HS-5 (cell line): ENCODE measurements around the gene KAZN.

Experiments used
- DNase-seq: peaks from one replicate; pipeline ENCODE4 v3.0.0-alpha.2; 2012; ENCODE audit warnings: low read depth

The KAZN gene

DNA sequence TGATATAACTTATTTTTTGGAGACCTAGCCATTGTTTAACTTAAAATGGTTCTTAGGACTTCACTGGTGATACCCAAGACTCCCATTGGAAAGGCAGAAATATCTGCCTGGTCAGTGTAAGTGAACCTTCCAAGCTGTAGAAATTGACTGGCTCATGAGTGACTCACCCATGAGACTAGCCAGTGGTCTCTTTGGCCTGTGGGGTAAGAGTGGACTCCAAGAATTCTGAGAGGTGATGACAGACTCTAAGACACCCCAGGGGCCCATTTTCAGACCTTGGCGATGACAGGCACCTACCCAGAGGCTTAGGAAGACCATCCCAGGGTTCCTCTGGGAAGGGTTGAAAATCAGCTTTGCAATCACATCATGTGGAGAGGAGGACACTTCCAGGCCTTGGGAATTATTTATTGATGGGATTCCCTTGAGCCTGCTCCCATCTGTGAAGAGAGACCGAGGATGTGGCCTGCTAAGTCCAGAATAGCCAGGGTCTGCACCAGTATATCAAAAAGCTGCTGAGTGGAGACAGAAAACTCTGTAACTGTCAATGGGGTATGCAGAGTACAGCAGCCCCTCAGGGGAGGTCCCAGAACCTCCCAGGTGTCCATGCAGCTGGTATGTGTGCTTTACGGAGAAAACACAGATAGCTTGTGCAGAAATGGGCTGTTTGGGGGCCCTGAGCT is 78.9 kb downstream of the KAZN start:
- no peak for DNase-seq

DNA sequence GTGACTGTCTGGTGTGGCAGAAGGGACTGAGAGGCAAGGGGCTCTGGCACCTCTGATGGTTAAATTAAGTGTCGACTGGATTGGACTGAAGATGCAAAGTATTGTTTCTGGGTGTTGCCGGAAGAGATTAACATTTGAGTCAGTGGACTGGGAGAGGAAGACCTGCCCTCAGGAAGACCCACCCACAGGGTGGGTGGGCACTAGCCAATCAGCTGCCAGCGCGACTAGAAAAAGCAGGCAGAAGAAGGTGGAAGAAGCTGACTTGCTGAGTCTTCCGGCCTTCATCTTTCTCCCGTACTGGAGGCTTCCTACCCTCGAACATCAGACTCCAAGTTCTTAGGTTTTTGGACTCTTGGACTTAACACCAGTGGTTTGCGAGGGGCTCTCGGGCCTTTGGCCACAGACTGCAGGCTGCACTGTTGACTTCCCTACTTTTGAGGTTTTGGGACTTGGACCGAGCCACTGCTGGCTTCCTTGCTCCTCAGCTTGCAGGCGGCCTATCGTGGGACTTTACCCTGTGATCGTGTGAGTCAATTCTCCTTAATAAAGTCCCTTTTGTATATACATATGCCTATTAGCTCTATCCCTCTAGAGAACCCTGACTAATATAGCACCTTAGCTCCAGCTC is 79.6 kb downstream of the KAZN start:
- DNase-seq: no peak

DNA sequence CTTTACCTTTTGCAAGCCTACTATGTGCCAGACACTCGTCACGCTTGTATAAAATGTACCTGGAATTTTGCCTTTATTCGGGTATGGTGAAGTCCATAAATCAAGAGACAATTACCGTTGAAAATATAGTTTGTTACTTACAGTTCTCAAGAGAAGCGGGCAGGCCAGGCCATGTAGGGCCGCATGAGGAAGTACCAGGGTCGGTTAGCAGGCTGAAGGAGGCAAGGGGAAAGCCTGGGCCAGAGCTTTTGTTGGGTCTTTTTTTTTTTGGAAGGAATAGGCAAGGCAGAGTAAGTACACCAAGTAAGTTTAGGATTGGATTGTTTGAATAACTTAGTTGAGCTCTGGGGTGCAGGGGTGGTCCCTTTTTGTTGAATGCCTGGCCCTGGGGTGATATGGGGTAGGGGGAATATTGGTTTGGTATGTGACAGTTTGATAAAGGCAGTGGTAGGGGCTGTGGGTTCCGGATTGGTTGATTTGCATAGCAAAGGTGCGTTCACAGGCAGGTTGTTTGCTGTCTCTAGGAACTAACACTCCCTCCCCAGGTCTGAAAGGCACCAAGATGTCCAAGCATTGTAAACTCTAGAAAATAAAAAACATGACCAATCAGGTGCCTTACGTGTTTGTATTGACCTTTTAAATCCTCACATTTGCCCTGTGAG is 80.7 kb downstream of the KAZN start:
- DNase-seq: no peak

DNA sequence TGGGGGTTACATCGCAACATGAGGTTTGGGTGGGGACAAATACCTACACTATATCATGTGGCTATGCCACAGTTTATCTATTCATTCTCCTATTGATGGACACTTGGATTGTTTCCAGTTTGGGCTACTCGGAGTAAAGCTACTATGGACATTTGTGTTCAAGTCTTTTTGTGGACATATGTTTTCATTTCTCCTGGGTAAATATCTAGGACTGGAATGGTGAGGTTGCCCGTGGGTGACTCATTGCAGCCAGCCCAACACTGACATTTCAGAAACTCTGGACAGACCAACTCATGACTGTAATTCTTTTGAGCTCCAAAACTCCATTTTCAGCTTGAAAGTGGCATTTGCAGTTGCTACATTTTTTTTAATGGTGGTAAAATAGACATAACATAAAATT is 82.7 kb downstream of the KAZN start:
- no peak for DNase-seq

DNA sequence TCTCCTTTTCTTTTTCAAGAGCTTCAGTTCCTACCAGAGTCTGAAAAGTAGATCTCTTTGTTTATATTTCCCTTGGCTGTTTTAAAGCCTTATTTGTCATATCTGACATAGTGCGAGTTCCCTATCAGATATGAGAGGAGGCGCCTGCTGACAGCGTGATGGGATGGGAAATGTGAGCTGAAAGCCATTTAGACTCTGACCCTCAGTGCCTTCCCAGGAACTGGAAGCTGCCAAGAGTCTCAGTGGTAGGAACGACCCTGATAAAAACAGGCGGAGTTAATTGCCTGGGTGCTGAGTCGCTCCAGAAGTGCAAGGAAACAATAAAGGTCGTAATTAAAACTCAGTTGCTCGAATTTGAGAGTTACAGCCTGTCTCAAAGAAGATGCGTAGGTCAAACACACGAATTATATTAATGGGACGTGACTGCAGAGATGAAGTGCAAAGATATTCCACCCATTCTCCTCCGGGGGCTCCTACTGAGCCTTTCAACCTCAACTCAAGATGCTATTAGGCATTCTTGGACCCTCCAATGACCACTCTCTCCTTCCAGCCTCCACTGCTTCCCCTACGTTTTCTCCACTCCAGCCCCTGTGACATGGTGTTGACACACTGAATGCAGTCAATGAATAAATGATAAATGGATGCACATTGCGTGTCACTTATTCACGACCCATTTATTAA is 84.6 kb downstream of the KAZN start:
- no peak for DNase-seq

DNA sequence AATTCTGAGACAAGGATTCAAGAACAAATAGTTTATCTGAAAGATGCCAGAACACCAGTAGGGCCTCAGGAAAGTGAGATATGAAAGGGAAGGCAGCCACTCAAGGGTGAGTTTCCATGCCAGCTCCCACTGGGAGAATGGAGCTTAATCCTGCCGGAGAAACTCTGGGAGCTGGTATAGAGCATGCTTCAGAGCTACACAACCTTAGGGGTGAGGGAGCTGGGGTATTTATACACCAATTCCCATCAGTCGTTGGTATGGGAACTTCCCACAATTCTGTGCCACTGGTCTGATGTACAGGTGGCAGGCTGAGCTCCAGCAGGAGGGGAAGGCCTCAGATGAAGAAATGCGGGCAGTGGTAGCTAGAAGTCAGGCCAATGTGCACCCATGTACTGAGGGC is 86.6 kb downstream of the KAZN start:
- DNase-seq: no peak

DNA sequence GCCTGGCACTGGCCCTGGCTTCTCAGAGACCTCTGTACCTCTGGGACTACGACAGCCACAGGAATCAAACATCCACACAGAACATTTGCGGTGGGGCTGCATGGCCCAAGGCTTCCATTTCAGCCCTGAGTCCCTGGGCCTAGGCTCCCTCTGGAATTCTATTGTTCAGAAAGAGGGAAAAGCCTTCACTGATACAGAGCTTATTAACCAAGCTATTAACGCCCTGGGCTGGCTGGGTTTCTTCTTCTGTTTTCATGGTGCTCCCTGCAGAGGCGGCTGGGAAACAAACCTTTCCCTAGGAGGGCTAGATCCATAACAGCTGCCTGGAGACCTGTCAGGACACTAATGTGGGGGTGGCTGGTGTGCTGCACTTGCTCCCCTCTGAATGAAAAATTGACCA is 88.2 kb downstream of the KAZN start:
- no peak for DNase-seq

DNA sequence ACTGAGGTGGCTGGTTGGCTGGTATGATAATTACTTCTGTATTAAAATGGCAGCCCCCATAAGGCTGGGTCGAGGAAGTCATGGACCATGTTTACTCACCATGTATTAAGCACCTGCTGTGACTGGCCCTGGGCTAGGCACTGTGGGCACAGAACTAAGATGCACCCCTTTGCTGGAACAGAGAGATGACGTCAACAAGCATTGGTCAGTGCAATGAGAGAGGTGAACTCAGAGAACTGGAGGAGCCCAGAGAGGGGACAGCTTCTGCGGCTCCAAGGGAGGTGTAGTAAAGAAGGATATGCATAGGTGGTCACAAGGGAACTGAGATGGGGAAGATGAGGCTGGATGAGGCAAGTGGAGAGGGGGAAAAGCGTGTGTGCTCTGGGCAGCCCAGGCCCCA is 88.7 kb downstream of the KAZN start:
- no peak for DNase-seq

DNA sequence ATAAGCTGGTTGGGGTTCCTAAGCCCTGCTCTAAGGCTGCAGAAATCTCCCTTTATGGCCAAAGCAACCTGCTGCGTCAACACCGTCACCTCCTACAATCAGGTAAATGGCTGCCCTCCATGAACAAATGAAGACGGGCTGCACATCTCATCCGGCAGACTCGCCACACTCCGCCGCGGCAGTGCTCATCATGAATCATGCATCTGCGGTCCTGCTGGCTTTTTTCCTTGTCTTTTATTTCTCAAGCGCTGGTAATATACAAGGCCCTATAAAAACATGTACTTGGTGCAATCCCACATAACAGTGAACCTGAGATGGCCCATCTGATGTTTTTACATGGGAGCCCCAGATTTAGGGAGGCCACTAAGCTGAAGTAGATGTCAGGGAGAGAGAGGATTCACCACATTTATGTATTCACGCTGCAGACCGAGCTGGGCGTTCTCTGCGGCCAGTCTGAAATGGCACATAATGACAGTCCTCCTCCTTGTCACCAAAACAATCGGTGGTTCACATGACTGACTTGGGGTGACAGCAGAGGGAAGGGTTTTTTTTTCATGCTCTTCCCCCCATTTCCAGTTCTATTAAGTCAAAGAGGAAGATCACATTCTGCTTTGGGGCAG is 91.6 kb downstream of the KAZN start:
- no peak for DNase-seq

DNA sequence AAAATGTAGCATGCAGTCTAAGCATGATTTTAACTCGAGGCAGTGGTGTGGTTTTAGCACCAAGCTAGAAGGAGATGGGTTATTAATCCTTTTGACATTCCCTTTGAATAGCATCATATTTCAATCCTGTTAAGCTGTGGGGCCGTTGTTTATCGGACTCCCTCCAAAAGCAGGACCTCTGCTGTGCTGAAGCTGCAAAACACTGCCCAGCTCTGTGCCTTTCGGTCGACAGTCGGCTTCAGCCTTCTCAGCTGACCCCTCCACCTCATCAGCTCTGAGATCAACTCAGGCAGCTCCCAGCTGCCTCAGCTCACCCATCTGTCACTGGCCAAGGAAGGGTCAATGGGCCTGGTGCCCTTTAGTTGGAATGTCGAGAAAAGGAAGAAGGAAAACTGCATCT is 95.5 kb downstream of the KAZN start:
- DNase-seq: no peak

DNA sequence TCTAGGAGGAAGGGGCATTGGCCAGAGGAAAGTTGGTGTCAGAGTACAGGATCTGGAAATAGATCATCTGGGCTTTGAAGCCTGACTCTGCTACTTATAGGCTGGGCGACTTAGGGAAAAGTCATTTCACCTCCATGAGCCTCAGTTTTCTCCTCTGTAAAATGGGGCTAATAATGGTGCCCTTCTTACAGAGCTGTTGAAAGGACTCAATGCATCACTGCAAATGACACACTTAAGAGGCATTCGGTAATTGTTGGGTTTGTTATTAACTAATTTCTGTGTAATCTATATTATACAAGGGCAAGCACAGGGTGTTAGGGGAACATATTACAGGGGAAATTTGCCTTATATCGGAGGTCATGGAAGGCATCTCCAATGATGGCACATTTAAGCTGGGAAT is 96.1 kb downstream of the KAZN start:
- DNase-seq: no peak

DNA sequence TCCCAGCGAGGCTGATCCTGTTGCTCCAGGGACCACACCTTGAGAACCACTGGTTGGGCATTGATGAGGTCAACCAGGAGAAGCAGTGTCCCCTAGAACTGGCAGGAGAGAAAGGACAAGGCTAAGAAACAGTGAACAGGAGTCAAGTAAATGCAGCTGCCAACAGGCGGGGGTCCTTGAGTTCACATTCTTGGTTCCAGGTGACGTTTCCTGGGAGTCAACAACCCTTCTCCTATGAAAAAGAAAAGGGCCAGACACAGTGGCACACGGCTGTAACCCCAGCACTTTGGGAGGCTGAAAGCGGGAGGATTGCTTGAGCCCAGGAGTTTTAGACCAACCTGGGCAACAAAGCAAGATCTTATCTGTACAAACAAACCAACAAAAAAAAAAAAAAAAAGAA is 98.3 kb downstream of the KAZN start:
- DNase-seq: no peak

DNA sequence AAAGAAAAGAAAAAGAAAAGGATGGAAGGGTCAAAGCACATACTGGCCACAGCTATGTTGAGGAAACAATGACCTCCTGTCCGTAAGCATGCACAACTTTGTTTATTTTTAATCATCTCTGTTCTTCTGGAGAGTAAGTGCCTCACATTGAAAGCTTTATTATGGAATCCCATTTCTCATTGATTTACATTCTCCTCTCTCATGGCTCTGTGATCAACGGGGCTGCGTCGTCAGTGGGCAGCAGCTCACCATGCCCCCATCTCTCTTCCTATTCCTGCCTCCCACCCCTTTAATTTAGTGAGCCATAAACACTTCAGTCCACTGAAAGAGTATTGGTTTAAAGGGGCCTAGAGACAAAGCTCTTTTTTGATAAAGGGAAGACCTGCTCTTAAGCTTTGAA is 98.9 kb downstream of the KAZN start:
- no peak for DNase-seq

DNA sequence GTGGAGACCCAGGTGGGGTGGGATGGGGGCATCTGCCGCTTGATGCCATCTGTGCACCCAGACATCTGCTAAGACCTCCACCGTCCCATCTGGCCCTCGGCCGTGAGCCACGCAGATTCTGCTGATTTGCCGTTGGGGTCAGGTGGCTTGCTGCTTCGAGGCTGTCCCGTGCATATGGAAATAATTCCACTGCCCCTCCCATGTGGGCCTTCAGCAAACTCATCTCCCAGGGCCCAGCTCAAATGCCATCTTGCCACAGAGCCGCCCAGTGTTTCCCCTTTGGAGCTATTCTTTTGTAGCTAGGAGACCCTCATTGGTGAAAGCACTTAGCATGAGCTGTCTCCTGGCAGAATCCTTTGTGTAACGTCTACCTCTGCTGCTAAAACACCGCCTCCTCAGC is 99.8 kb downstream of the KAZN start:
- no peak for DNase-seq

DNA sequence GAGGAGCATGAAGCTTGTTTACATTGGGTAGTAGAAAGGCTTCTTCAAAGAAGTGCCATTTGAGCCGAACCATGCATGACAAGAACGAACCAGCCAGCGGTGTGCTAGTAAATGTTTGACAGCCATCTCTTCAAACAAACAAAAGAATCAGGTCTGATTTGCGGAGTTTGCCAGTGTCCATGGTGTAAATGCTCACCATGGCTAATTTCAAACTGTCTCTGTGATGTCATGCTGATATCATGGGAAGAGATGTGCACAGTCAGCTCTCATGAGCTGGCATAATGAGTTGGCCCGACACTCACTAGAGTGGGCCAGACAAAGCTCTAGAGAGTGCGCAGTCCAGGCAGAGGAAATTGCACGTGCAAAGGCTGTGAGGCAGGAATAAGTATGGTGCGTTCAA is 101.1 kb downstream of the KAZN start:
- no peak for DNase-seq

DNA sequence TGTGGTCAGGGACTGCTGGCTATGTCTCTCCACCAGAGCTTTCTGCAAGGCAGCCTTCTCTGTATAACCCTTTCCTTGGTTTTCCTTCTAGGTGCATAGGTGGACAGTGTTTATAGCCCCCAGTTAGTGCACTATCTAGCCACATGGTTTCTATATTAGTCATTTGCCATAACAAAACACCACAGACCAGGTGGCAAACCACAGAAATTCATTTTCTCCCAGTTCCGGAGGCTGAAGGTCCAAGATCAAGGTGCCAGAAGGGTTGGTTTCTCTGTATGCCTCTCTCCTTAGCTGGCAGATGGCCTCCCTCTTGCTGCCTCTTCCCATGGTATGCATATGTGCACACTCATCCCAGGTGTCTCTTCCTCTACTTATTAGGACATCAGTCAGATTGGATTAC is 106.4 kb downstream of the KAZN start:
- no peak for DNase-seq

DNA sequence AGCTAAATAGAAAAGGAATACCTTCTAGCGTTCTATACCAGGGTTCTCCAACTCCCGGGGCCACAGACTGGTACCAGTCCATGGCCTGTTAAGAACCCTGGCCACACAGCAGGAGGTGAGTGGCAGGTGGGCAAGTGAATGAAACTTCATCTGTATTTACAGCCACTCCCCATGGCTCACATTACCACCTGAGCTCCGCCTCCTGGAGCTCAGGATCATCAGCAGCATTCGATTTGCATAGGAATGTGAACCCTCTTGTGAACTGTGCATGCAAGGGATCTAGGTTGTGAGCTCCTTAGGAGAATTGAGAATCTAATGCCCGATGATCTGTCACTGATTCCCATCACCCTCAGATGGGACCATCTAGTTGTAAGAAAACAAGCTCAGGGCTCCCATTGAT is 107.3 kb downstream of the KAZN start:
- no peak for DNase-seq

DNA sequence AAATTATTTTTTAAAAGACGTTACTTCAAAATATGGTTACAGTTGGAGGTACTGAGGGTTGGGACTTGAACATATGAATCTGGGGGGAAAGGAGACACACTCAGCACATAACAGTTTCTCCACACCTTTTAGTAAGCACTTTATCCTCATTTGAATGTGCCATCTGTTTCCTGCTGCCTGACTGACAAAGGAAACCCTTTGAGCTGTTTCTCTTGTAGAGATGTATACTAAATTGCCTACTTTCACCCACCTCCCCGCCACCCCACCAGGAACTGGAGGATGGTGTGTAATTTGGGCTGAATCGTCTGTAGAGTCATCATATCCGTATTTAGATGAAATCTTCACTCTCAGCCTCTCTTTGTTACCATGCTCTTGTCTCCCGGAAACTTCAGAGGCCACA is 108.1 kb downstream of the KAZN start:
- DNase-seq: no peak

DNA sequence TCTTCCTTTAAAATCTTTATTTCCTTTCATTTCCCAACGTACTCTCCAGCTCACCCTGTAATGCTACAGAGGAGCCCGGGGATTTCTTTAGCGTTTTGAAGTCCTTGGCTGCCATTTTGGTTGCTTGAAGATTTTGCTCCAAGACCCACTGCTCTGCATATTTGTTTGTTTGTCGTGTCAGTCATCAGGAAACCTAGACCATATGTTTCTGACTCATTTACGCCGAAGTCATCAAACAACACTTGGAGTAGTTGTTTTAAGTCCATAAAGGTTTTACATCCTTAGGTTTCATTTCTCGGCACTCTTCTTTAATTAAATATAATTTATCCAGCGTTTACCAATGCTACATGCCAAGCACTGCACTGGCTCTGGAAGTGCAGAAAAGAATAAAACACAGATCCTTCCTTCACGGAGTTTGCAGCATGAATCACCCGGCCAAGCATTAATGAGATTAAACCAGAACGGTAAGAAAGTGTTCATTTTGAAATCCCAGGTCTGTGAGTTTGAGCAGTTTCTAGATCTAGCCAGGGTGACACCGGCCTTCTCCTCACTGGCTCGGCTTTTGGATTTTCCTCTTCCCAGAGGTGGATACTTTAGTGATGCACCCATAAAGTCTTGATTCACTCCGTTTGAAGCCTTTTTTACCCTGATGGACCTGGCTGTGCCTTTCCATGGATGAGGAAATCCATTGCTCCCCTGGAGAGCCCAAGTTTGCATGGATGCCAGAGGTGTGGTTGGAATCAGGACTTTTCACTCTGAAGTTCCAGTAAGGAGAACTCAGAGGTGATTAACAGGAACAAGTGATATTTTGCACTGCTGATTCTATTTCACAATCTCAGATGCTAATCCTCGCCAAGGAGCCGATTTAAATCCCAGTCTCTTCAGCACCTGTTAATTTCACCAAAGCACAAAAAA is 109.3 kb downstream of the KAZN start:
- no peak for DNase-seq

DNA sequence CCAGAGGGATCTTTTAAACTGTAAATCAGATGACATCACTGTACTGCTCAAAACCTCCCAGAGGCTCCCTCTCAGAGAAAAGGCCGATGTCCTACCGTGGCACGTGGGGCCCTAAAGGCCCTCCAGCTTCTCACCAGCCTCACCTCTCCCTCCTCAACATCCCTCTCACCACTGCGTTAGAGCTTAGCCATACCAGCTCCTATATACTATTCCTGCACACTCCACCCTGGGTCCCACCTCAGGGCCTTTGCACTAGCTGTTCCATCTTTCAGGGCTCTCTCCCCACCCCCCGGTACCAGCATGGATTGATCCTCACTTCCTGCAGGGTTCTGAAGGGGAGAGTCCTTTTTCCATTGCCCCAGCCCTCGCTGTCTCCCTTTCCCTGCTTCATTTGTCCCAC is 111.8 kb downstream of the KAZN start:
- no peak for DNase-seq

DNA sequence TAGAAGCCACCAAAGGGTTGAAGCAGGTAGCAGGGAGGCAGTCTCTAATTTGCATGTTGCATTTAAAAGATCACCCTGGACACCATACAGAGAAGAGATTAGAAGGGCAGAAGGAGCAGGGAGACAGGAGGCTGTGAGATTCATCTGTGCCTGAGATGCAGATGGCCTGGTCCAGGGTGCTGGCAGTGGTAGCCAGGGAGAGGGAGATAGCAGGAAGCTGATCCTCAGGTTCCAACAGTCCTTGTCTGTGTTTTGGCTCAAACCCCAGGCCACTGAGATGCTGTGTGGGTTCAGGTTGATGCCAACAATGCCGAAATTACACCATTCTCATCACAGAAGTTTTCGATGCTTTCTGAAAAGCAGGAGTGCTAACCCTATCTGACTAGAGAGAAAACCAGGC is 113.7 kb downstream of the KAZN start:
- DNase-seq: no peak

DNA sequence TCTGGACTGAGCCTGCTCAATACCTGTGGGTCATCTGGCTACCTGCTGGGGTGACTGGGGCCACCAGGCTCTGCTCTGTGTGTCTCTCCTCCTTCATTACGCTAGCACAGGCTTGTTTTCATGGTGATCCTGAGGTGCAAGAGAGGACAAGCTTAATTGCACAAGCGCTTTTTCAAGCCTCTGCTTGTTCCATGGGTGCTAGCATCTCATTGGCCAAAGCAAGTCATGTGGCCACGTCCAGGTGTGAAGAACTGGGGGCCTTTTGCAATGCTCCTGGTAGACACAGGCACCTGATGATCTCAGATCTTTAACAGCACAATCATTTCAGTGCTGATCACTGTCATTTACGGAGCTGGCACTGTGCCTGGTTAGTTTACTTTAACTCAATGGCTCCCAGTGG is 114.6 kb downstream of the KAZN start:
- DNase-seq: no peak
